ENCODE measurements around the gene BCR. TPM values are rescaled to one million over a fixed set of nuclear protein-coding genes. Genes with fewer than 3 reads are reported as not detected.

The BCR gene
- total RNA-seq, 1 donor from 2014 or later: 129 TPM

DNA sequence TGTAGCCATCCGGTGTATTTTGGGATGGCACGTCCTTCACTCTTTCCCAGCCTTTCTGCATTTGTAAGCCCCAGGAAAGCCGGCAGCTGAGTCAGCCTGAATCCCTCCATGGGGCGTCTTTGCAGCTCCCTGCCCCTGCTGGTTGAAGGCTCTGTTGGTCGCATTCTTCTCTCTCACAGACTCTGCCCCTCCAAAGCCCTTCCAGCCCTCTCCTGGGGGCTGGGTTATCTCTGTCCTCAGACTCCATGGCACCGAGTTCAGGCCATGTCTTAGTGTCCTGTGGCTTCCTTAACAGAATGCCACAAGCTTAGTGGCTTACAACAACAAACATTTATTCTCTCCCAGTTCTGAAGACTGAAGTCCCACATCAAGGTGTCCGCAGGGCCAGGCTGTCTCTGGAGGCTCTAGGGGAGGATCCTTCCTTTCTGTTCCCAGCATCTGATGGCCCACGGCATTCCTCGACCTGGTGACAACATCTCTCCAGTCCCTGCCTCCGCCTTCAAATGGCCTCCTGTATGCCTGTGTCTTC lies 62.2 kb downstream of the BCR start:
- DNase-seq (ENCODE audit: low read depth in 2 of 2): peak in 1 of 2 donors; percentile 47

DNA sequence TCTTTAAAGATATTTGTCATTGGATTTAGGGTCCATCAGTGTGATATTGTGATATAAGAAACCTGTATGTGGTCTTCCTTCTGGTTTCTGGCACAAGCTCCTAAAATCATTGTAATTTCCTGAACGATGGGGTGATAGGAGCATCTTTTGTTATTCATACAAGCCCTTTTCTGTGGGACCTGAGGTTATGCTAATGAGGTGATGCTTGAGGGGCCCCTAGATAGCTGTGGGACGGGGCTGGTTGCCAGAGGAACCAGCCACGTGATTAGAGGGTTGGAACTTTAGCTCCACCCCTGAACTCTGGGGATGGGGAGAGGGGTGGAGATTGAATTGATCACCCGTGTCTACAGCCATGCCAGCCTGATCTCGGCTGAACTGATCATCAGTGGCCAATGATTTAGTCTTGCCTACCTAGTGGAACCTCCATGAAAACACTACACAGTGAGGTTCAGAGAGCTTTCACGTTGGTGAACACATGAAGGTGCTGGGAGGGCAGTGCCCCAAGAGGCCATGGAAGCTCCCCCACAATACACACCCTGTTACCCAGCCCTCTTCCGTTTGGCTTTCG lies 62.8 kb downstream of the BCR start:
- DNase-seq (ENCODE audit: low read depth in 2 of 2): no peak

DNA sequence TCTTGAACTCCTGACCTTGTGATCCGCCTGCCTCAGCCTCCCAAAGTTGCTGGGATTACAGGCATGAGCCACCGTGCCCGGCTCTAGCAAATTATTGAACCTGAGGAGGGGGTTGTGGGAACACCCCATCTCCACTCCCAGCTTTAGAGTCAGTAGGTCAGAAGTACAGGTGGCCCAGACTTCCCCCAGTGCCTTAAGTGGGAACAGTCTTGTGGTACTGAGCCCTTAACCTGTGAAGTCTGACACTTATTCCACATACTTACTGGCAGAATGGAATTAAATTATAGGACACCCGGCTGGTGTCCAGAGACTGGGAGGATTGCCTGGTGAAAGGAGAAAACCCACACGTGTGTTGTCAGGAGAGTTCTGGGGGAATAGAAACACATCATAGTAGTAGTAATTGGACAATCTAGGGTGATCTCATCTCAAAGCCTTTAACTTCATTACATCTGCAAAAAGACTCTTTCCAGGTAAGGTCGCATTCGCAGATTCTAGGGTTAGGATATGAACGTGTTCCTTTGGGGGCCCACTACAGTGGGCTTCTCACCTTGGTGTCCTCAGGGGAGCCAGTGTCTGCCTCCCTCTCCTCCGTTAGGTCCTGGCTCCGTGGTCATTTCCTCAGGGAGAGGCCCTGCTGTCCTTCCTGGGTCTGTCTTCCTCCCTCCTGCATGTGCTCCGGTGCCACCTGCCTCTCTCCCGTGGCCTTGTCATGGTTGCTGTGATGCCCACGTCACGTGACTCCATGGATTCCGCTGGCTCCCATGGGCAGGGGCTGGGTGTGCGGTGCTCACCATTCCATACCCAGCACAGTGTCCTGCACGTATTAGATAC lies 63.8 kb downstream of the BCR start:
- DNase-seq (ENCODE audit: low read depth in 2 of 2): no peak

DNA sequence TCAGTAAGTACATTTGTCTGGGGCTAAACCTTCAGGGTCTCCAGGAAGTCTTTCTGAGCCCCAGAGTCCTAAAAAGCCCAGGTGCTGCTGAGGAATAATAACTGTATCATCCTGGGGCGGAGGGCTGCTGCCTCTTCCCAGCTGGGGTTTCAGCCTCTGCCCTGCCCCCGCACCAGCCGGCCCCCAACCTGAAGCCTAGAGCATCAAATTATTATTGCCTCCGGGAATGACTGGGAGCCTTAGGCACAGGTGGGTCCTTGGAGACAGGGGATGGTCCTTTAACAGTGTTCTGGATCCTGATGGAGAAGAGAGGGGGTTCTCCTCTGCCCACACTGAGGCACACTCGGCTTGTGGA lies 64.4 kb downstream of the BCR start:
- no peak for DNase-seq (ENCODE audit: low read depth in 2 of 2)

DNA sequence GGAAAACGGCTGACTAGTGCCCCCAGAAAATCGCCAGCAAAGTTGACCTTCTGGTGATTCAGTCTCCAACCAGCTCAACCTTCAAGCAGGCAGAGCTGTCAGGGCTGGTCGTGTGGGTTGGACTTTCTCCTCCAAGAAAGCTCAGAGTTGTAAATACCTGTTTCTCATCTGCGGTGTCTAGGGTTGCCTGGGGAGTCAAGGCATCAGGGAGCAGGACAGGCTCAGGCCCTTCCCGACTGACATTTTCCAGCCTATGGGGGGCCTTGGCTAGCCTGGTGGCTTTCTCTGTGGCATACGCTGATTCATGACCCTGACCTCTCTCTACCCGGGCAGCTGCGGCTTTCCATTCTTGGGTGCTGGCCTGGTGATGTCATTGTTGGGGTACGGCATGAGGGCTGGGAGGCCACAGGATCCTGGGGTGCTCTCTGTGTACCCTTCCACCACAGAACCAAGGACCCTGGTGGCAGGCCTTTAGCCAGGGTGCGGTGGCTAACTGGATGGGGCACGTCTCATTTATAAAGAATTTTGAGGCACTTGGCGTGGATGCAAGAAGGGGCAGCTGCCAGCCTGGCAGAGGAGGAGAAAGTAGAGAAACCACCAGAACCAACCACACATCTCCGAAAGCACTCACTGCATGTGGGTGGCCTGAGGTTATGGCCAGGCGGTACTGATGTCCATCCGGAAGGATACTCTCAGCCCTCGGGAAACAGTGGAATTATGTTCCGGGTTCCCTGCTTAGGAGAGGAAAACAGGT lies 64.9 kb downstream of the BCR start:
- peak in 1 of 2 donors; percentile 37 for DNase-seq (ENCODE audit: low read depth in 2 of 2)

GRCh38 chr22:23245799-23246136 lies 65.5 kb downstream of the BCR start:
- DNase-seq (ENCODE audit: low read depth in 2 of 2): no peak

DNA sequence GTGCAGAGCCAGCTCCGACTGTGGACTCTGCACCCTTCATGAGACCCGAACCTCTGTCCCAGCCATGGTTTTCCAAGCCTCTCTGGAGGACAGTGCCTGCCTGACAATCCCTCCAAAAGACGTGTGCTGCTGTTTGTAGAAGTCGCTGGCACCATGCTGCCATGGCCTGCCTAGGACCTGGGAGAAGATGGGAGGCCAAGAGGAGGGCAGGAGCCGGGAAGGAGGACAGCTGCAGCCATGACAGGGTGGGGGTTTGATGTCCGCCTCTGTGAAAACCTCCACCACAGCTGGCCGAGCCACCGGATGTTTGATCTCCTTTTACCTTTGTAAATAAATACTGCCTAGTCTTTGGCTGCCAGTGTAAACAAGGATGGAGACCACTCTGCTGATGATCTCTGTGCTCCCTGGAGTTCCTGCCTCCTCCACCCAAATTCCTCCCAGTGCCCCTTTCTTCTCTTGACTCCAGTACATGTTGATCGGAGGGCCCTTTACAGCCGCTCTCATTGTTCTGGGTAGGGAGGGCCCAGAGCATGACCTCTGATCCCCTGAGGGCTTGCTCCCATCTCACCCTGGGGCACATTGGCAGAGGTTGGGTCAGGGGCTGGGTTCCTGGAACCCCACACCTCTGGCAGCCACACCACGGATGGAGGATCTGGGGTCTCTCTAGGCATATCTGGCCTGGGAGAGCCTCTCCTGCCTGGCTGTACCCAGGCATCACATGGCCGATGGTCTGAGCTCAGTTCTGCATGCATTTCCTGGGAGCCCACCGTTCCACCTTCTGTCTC lies 66.9 kb downstream of the BCR start:
- no peak for DNase-seq (ENCODE audit: low read depth in 2 of 2)

DNA sequence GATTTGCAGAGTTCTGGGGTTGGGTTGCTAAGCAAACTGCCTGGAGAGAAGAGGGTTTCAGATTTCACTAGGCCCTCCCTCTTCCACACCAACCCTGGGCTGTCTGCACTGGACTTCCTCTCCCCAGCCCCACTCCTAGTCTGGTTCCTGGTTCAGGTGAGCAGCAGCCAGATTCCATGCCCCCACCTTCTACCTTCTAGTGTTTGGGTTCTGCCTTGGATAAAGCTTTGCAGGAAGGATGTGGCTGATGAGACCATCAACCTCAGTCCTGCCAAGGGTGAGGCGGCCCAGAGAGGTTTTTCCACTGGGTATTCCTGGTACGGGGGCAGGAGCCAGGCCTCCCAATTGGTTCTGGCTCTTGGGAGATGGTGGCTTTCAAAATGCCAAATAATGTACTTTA lies 68.3 kb downstream of the BCR start:
- DNase-seq (ENCODE audit: low read depth in 2 of 2): peak; percentile 40 to 64

GRCh38 chr22:23250056-23250784 lies 69.9 kb downstream of the BCR start:
- DNase-seq (ENCODE audit: low read depth in 2 of 2): no peak

GRCh38 chr22:23250785-23251363 lies 70.6 kb downstream of the BCR start:
- no peak for DNase-seq (ENCODE audit: low read depth in 2 of 2)

GRCh38 chr22:23251445-23252093 lies 71.3 kb downstream of the BCR start:
- peak; percentile 26 to 39 for DNase-seq (ENCODE audit: low read depth in 2 of 2)

DNA sequence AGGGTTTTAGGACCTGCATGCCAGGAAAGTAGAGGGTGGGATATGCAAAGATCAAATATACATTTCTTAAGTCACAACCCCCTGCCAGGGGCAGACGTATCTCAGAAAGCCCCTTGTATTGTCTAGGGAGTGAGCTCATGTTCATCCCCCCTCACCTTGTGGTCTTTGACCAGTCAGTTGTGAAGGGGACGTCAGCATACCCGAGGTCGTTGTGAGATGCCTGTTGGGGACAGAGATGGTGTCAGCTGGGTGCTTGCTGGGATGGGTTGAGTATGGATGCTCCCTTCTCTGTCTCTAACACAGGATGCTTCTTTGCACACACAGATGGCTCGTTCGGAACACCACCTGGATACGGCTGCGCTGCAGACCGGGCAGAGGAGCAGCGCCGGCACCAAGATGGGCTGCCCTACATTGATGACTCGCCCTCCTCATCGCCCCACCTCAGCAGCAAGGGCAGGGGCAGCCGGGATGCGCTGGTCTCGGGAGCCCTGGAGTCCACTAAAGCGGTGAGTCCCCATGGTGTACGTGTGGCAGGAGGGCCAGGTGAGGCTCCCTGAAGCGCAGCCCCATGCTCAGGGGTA lies 73.3 kb downstream of the BCR start:
- DNase-seq (ENCODE audit: low read depth in 2 of 2): no peak

DNA sequence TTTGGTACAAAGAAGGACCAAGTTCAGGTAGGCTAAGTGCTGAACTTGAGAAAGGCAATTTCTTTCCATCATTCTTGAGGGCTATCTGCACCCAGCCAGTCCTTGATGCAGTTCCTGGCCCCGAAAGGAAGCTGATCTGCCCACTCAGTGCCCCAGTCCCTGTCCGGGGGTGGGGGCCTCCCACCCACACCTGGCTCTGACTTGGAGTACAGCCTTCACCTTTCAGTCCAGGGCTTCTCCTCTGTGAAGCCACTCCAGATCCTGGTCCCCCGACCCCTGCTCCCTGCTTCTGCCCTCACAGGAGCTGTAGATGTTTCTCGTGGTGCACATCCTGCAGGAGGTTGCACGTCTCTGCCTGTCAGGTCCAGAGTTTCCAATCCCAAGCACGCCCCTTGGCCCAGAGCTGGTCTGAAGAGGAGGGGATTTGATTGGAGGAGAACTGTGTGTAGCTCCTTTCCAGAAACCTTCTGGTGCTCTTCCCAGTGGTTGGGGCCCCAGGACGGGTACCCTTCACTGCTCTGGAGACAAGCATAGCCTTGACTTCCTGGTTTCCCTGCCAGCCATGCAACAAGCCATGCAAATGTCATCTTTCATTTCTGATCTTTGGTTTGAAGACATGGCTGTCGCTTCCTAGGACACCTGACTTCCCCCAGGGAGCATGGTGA lies 75.3 kb downstream of the BCR start:
- no peak for DNase-seq (ENCODE audit: low read depth in 2 of 2)

DNA sequence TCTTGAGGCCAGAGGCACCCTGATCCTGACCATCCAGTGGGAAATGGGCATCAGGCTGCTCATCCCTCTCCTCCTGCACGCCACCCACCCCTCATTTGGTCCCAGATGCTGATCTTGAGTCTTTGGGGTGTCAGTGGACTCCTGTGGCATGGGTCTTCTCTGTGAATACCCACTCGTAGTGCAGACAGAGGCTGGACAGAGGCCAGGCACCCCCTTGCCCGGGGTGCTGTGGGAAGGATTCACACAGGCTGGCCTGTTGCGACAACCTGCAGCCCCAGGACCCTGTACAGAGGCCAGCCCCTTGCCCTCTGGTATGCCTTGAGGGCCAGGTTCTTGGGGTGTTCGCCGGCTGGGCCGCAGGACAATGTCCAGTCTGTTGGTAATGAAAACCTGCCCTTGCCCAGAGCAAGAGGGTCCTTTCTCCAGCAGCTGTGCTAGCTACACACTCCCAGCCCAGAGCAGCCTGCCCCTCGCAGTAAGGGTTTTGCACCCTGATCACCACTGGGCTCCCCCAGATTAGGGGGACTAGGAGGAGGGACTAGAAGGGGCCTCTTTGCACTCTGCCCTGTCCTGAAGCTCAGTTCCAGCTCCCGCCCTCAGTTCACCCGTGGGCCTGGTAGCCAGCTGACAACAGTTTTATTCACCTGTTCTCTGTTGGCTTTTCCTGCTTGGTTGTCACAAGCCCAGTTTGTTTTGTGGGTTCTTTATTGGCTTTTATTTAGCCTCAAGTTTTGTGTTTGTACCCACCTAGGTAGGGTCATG lies 76.0 kb downstream of the BCR start:
- DNase-seq (ENCODE audit: low read depth in 2 of 2): no peak

- peak in 1 of 2 donors; percentile 57 for DNase-seq (ENCODE audit: low read depth in 2 of 2)
These were observed 76.9 kb downstream of the BCR start for GRCh38 chr22:23256986-23257888.

DNA sequence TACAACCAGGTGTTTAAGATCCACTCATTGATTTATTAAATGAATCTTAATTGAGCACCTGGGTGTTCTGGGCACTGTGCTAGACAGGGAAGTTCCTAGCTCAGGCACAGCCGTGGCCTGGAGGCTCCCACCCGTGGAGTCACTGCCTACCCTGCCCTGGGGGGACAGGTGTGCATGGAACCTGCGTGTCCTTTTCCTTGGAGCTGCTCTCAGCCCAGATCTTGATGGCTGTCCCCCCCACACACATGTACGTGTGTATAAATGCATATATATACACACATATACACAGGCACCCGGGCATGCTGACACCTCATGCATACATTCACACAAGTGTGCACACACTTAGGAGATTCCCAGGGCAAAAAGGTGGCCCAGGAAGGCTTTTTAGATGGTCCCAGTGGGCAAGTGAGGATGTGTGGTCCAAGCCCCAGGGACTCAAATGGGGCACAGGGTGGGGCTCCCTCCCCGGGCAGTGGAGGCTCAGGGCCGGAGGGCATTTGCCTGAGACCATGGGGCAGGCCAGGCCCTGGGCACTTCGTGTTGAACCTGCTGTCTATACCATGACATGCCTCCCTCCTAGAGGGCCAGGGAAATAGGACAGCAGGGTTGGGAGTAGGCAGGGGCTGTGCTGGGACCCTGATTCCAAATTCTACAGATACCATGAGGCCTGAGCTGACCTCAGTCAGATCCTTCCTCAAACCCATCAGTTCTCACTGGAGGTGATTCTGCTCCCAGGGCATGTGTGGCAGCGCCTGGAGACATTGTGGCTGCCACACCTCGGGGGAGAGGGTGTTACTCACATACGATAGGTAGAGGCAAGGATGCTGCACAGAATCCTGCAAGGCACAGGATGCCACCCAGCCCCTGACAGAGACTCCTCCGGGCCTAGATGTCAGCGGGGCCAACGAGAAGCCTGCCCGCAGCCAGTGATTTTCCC lies 77.8 kb downstream of the BCR start:
- no peak for DNase-seq (ENCODE audit: low read depth in 2 of 2)

Data from lung microvascular endothelial cell (primary cell).